Measurements from ENCODE around the gene IQCE.
"Not testable (repeated sequence)": the region's sequence is repeated elsewhere in the genome, so short reads cannot be mapped to it uniquely, and the experiment has no call there.

IQCE gene

GRCh38 chr7:2589941-2590340, 31.2 kb downstream of the IQCE start:
- H3K27me3 ChIP-seq (ENCODE audit: control insufficient read depth in 5 of 5, insufficient read depth in 4 of 5, low read length in 5 of 5); H3K4me1 ChIP-seq (ENCODE audit: control insufficient read depth in 5 of 5, insufficient read depth in 5 of 5, low read length in 5 of 5); H3K4me3 ChIP-seq (ENCODE audit: low read depth in 1 of 5, low read length in 5 of 5); H3K27ac ChIP-seq (ENCODE audit: low read depth, low read length); H3K9me3 ChIP-seq (ENCODE audit: control insufficient read depth in 5 of 5, low read length in 5 of 5); H3K9ac ChIP-seq (ENCODE audit: low read length in 5 of 5): not testable (repeated sequence)
- H3K36me3 ChIP-seq (ENCODE audit: control insufficient read depth in 5 of 5, insufficient read depth in 5 of 5, low read length in 5 of 5) = peaks cover 0 to 76% (median 59%) of the 10 kb centered on the region in 5 donors

- Histone ChIP-seq H3K9me3 (ENCODE audit: control insufficient read depth in 5 of 5, low read length in 5 of 5) (no peaks in the 10 kb centered on the region), H3K9ac (ENCODE audit: low read length in 5 of 5) (no peak overlapping the region), H3K27ac (ENCODE audit: low read depth, low read length) (no peak overlapping the region), H3K4me1 (ENCODE audit: control insufficient read depth in 5 of 5, insufficient read depth in 5 of 5, low read length in 5 of 5) (peaks cover 0 to 3% (median 0%) of the 10 kb centered on the region in 5 donors), H3K27me3 (ENCODE audit: control insufficient read depth in 5 of 5, insufficient read depth in 4 of 5, low read length in 5 of 5) (no peaks in the 10 kb centered on the region), H3K36me3 (ENCODE audit: control insufficient read depth in 5 of 5, insufficient read depth in 5 of 5, low read length in 5 of 5) (peaks cover 0 to 75% (median 52%) of the 10 kb centered on the region in 5 donors), H3K4me3 (ENCODE audit: low read depth in 1 of 5, low read length in 5 of 5) (no peak overlapping the region)
These were observed 33.6 kb downstream of the IQCE start for GRCh38 chr7:2592375-2592865.

GRCh38 chr7:2593036-2593727, 34.4 kb downstream of the IQCE start:
- H3K4me1 ChIP-seq (ENCODE audit: control insufficient read depth in 5 of 5, insufficient read depth in 5 of 5, low read length in 5 of 5) = peaks cover 0 to 3% (median 2%) of the 10 kb centered on the region in 5 donors
- H3K9me3 ChIP-seq (ENCODE audit: control insufficient read depth in 5 of 5, low read length in 5 of 5) = no peaks in the 10 kb centered on the region
- no peak overlapping the region for H3K4me3 ChIP-seq (ENCODE audit: low read depth in 1 of 5, low read length in 5 of 5)
- peaks cover 0 to 72% (median 48%) of the 10 kb centered on the region in 5 donors for H3K36me3 ChIP-seq (ENCODE audit: control insufficient read depth in 5 of 5, insufficient read depth in 5 of 5, low read length in 5 of 5)
- no peak overlapping the region for H3K9ac ChIP-seq (ENCODE audit: low read length in 5 of 5)
- no peaks in the 10 kb centered on the region for H3K27me3 ChIP-seq (ENCODE audit: control insufficient read depth in 5 of 5, insufficient read depth in 4 of 5, low read length in 5 of 5)
- H3K27ac ChIP-seq (ENCODE audit: low read depth, low read length) = no peak overlapping the region

- Histone ChIP-seq H3K4me3 (ENCODE audit: low read depth in 1 of 5, low read length in 5 of 5) (no peak overlapping the region), H3K36me3 (ENCODE audit: control insufficient read depth in 5 of 5, insufficient read depth in 5 of 5, low read length in 5 of 5) (peaks cover 0 to 84% (median 61%) of the 10 kb centered on the region in 5 donors), H3K9ac (ENCODE audit: low read length in 5 of 5) (no peak overlapping the region), H3K27ac (ENCODE audit: low read depth, low read length) (no peak overlapping the region), H3K27me3 (ENCODE audit: control insufficient read depth in 5 of 5, insufficient read depth in 4 of 5, low read length in 5 of 5) (no peaks in the 10 kb centered on the region), H3K9me3 (ENCODE audit: control insufficient read depth in 5 of 5, low read length in 5 of 5) (no peaks in the 10 kb centered on the region), H3K4me1 (ENCODE audit: control insufficient read depth in 5 of 5, insufficient read depth in 5 of 5, low read length in 5 of 5) (peaks cover 0 to 9% (median 3%) of the 10 kb centered on the region in 5 donors)
These were observed 35.8 kb downstream of the IQCE start for GRCh38 chr7:2594599-2594998.

- peaks cover 0 to 80% (median 57%) of the 10 kb centered on the region in 5 donors for H3K36me3 ChIP-seq (ENCODE audit: control insufficient read depth in 5 of 5, insufficient read depth in 5 of 5, low read length in 5 of 5)
- no peak overlapping the region for H3K4me3 ChIP-seq (ENCODE audit: low read depth in 1 of 5, low read length in 5 of 5)
- no peak overlapping the region for H3K27ac ChIP-seq (ENCODE audit: low read depth, low read length)
- H3K9me3 ChIP-seq (ENCODE audit: control insufficient read depth in 5 of 5, low read length in 5 of 5) = no peaks in the 10 kb centered on the region
- no peaks in the 10 kb centered on the region for H3K27me3 ChIP-seq (ENCODE audit: control insufficient read depth in 5 of 5, insufficient read depth in 4 of 5, low read length in 5 of 5)
- H3K9ac ChIP-seq (ENCODE audit: low read length in 5 of 5) = no peak overlapping the region
- peaks cover 0 to 9% (median 3%) of the 10 kb centered on the region in 5 donors for H3K4me1 ChIP-seq (ENCODE audit: control insufficient read depth in 5 of 5, insufficient read depth in 5 of 5, low read length in 5 of 5)
These were observed 36.6 kb downstream of the IQCE start for GRCh38 chr7:2595258-2595860.

- Histone ChIP-seq H3K9ac (ENCODE audit: low read length in 5 of 5) (no peak overlapping the region), H3K4me3 (ENCODE audit: low read depth in 1 of 5, low read length in 5 of 5) (no peak overlapping the region), H3K9me3 (ENCODE audit: control insufficient read depth in 5 of 5, low read length in 5 of 5) (no peaks in the 10 kb centered on the region), H3K4me1 (ENCODE audit: control insufficient read depth in 5 of 5, insufficient read depth in 5 of 5, low read length in 5 of 5) (peaks cover 0 to 9% (median 3%) of the 10 kb centered on the region in 5 donors), H3K36me3 (ENCODE audit: control insufficient read depth in 5 of 5, insufficient read depth in 5 of 5, low read length in 5 of 5) (peaks cover 0 to 76% (median 58%) of the 10 kb centered on the region in 5 donors), H3K27me3 (ENCODE audit: control insufficient read depth in 5 of 5, insufficient read depth in 4 of 5, low read length in 5 of 5) (no peaks in the 10 kb centered on the region), H3K27ac (ENCODE audit: low read depth, low read length) (no peak overlapping the region)
These were observed 37.9 kb downstream of the IQCE start for GRCh38 chr7:2596464-2597272.

GRCh38 chr7:2597273-2597640, 38.5 kb downstream of the IQCE start:
- Histone ChIP-seq H3K27ac (ENCODE audit: low read depth, low read length) (no peak overlapping the region), H3K4me3 (ENCODE audit: low read depth in 1 of 5, low read length in 5 of 5) (no peak overlapping the region), H3K9ac (ENCODE audit: low read length in 5 of 5) (no peak overlapping the region), H3K27me3 (ENCODE audit: control insufficient read depth in 5 of 5, insufficient read depth in 4 of 5, low read length in 5 of 5) (no peaks in the 10 kb centered on the region), H3K9me3 (ENCODE audit: control insufficient read depth in 5 of 5, low read length in 5 of 5) (no peaks in the 10 kb centered on the region), H3K4me1 (ENCODE audit: control insufficient read depth in 5 of 5, insufficient read depth in 5 of 5, low read length in 5 of 5) (peaks cover 0 to 9% (median 3%) of the 10 kb centered on the region in 5 donors), H3K36me3 (ENCODE audit: control insufficient read depth in 5 of 5, insufficient read depth in 5 of 5, low read length in 5 of 5) (peaks cover 0 to 77% (median 60%) of the 10 kb centered on the region in 5 donors)

- Histone ChIP-seq H3K36me3 (ENCODE audit: control insufficient read depth in 5 of 5, insufficient read depth in 5 of 5, low read length in 5 of 5) (peaks cover 0 to 74% (median 50%) of the 10 kb centered on the region in 5 donors), H3K27me3 (ENCODE audit: control insufficient read depth in 5 of 5, insufficient read depth in 4 of 5, low read length in 5 of 5) (no peaks in the 10 kb centered on the region)
These were observed 39.5 kb downstream of the IQCE start for GRCh38 chr7:2598154-2598823.

GRCh38 chr7:2601065-2601464, 42.3 kb downstream of the IQCE start:
- H3K27me3 ChIP-seq (ENCODE audit: control insufficient read depth in 5 of 5, insufficient read depth in 4 of 5, low read length in 5 of 5) = no peaks in the 10 kb centered on the region
- H3K9me3 ChIP-seq (ENCODE audit: control insufficient read depth in 5 of 5, low read length in 5 of 5) = no peaks in the 10 kb centered on the region
- no peak overlapping the region for H3K4me3 ChIP-seq (ENCODE audit: low read depth in 1 of 5, low read length in 5 of 5)
- H3K27ac ChIP-seq (ENCODE audit: low read depth, low read length) = no peak overlapping the region
- no peak overlapping the region for H3K9ac ChIP-seq (ENCODE audit: low read length in 5 of 5)
- peaks cover 0 to 62% (median 33%) of the 10 kb centered on the region in 5 donors for H3K36me3 ChIP-seq (ENCODE audit: control insufficient read depth in 5 of 5, insufficient read depth in 5 of 5, low read length in 5 of 5)
- H3K4me1 ChIP-seq (ENCODE audit: control insufficient read depth in 5 of 5, insufficient read depth in 5 of 5, low read length in 5 of 5) = peaks cover 0 to 18% (median 13%) of the 10 kb centered on the region in 5 donors

More at GRCh38 chr7:2598154-2598823, 39.5 kb downstream of the IQCE start:
- Histone ChIP-seq H3K4me3 (ENCODE audit: low read depth in 1 of 5, low read length in 5 of 5) (no peak overlapping the region), H3K9me3 (ENCODE audit: control insufficient read depth in 5 of 5, low read length in 5 of 5) (no peaks in the 10 kb centered on the region), H3K4me1 (ENCODE audit: control insufficient read depth in 5 of 5, insufficient read depth in 5 of 5, low read length in 5 of 5) (peaks cover 0 to 13% (median 8%) of the 10 kb centered on the region in 5 donors), H3K27ac (ENCODE audit: low read depth, low read length) (no peak overlapping the region), H3K9ac (ENCODE audit: low read length in 5 of 5) (no peak overlapping the region)
